NCI-H748 (cell line): Measurements from ENCODE around the gene RDH13.
"Not testable (repeated sequence)": the region's sequence is repeated elsewhere in the genome, so short reads cannot be mapped to it uniquely, and the experiment has no call there.

Source experiments
- DNase-seq: peaks from one replicate; lab custom pipeline; 2025; ENCODE audit not compliant: unreplicated experiment; lab: John Stamatoyannopoulos, UW

The RDH13 gene

GRCh38 chr19:55044771-55045716 is 17.9 kb downstream of the RDH13 start:
- no peak for DNase-seq

- DNase-seq, result no peak
Observed at GRCh38 chr19:55044286-55044685, 18.7 kb downstream of the RDH13 start.

GRCh38 chr19:55042688-55043087 is 20.3 kb downstream of the RDH13 start:
- DNase-seq, result no peak

GRCh38 chr19:55042344-55042678 is 20.6 kb downstream of the RDH13 start:
- no peak for DNase-seq

- no peak for DNase-seq
Observed at GRCh38 chr19:55041627-55042343, 21.2 kb downstream of the RDH13 start.

- no peak for DNase-seq
Observed at GRCh38 chr19:55041244-55041626, 21.7 kb downstream of the RDH13 start.

- not testable (repeated sequence) for DNase-seq
Observed at GRCh38 chr19:55040654-55041053, 22.3 kb downstream of the RDH13 start.

- DNase-seq, result not testable (repeated sequence)
Observed at GRCh38 chr19:55037603-55038002, 25.3 kb downstream of the RDH13 start.

- DNase-seq, result no peak
Observed at GRCh38 chr19:55036058-55036457, 26.9 kb downstream of the RDH13 start.

GRCh38 chr19:55034751-55035150 is 28.2 kb downstream of the RDH13 start:
- no peak for DNase-seq

GRCh38 chr19:55032976-55033643 is 29.8 kb downstream of the RDH13 start:
- DNase-seq, result not testable (repeated sequence)

GRCh38 chr19:55032170-55032800 is 30.7 kb downstream of the RDH13 start:
- DNase-seq, result no peak

- no peak for DNase-seq
Observed at GRCh38 chr19:55031178-55031577, 31.8 kb downstream of the RDH13 start.

- DNase-seq, result no peak
Observed at GRCh38 chr19:55028757-55029156, 34.2 kb downstream of the RDH13 start.

GRCh38 chr19:55027472-55028337 is 35.2 kb downstream of the RDH13 start:
- DNase-seq, result no peak

- not testable (repeated sequence) for DNase-seq
Observed at GRCh38 chr19:55027140-55027471, 35.8 kb downstream of the RDH13 start.

- DNase-seq, result no peak
Observed at GRCh38 chr19:55024111-55024510, 38.8 kb downstream of the RDH13 start.

- DNase-seq, result not testable (repeated sequence)
Observed at GRCh38 chr19:55020351-55020750, 42.6 kb downstream of the RDH13 start.

GRCh38 chr19:55018633-55019032 is 44.3 kb downstream of the RDH13 start:
- no peak for DNase-seq

GRCh38 chr19:55018216-55018615 is 44.7 kb downstream of the RDH13 start:
- no peak for DNase-seq
